Kidney tubule cell (primary cell): ENCODE data around the gene ATXN7L1.

Experiments used
- DNase-seq: peaks from one replicate; pipeline ENCODE4 v3.0.0-alpha.2; 2018; ENCODE audit warnings: low spot score

Gene ATXN7L1

GRCh38 chr7:105674200-105674920 is 202.0 kb downstream of the ATXN7L1 start:
- no peak for DNase-seq

DNA sequence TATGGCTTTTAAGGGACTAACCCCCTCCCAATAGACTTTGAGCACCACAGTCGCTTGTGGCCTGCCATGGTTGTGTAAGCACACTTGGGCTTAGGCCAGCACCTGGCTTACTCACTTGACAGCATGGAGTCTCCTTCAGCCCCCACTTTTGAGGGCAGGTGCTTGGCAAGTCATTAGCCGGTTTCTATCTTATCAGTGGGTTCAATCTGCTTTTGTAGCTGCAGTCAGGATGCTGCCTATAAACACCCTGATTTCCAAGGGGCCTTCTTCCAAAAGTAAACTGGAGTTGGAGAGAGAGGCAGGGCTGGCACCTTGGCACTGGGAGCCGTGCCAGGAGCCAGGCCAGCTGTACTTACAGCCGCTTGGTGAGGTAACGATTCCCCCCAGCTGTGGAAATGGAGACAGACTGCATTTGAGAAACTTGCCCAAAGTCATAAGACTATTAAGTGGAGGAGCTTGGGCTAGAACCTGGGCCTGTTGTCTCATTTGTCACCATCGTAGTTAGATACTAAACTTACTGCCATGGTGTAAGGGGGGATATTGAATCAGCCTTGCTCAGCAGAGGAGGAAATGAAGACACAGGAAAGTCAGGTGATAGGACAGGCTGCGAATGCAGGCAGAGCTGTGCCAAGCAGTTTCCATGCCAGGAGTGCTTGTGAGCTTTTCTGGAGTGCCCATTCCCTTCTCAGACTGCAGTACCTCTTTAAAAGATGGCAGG is 202.9 kb downstream of the ATXN7L1 start:
- peak; percentile 66 for DNase-seq

GRCh38 chr7:105672801-105673200 is 203.6 kb downstream of the ATXN7L1 start:
- DNase-seq, result no peak

DNA sequence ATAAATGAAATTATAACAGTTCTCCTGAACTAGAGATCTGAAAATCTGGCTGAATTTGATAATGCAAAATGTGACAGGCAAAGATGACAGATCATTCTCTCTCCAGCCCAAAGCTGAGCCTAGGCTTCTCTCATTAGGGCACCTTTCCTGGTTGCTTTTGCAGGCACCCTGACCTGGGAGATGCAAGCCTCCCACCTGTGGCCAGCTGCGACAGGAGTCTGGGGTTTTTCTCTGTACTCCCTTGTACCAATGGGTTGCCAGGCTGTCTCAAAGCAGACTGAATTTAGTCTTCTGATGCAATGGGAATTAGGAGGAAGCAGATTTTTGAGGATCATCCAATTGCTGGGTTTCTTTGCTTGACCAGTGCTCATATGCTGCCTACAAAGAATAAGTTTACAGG is 210.1 kb downstream of the ATXN7L1 start:
- DNase-seq, result no peak

DNA sequence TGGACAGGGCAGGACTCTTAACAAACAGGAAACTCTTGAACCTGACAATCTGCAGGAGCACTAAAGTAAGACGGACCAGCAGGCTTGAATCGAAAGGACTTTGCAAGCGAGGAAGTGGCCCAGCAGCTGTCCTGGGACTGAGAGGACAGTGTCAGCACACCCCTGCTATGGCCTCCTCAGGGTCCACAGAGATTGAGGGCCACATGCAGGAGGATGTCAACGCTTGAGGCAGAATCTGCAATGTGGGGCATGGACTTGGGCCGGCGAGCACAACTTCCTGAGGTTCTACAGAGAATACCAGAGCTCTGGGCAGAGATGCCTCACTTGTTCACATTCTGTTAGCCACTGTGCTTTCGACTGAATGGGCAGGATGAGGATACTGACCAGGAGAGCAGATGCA is 210.7 kb downstream of the ATXN7L1 start:
- DNase-seq, result no peak

GRCh38 chr7:105664816-105665525 is 211.4 kb downstream of the ATXN7L1 start:
- peak; percentile 82 for DNase-seq

GRCh38 chr7:105662998-105663397 is 213.4 kb downstream of the ATXN7L1 start:
- no peak for DNase-seq

DNA sequence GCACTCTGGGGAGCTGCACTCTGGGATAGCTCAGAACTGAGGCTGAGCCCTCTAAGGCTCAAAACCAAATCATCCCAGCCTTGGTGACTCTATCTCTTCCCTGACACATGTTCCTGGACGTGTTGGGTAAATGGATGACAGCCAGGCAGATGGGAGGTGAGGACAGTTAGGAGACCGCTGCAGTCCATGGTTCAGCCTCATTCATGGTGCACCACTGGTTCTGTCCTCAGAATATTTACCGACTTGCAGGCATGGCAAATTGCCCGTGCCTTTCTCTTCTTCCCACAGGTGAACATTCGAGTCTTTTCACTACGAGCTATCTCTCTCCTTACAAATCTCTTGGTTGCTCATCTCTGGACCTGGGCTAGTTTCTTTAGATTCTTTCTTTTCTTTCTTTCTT is 214.8 kb downstream of the ATXN7L1 start:
- DNase-seq, result no peak

- DNase-seq, result peak; percentile 52
Measured at GRCh38 chr7:105656922-105657521, 219.4 kb downstream of the ATXN7L1 start.

DNA sequence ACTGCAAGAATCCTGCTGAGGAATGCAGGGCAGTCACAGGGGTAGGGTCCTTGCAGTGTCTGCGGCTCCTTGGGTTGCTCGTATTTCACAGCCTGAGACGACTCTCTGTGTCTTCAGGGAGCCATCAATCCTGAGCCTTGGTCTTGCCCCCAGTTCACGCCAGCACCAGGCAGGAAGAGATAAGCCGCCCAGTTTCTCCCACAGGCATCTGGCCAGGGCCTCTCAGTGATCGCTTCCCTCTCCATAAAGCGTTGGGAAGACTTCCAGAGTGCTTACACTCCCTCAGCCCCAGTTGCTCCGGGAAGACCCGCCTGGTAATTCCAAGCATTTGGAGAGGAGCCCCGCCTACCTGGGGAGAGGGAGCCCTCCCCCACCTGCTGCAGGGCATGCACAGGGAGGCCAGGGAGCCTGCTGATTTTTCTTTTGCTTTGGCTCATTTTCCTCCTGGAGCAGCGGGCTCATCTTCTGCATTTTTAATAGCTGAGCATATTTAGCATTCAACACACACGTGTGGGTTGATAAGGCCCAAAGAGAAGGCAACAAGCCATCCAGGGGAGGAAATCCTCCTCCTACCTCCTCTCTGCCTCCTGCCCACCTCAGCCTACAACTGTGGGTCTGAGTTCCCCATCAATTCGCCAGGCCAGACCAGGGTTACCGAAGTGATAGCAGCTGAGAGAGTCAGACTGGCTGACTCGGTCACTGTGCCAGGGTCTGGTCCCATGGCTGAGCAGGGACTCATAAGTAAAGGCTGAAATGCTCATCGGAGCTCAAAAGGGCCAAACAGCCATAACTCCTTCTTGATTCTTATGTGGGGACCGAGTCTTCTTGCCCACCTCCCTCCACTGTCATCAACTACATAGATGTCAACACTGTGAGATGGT is 220.7 kb downstream of the ATXN7L1 start:
- DNase-seq, result no peak

DNA sequence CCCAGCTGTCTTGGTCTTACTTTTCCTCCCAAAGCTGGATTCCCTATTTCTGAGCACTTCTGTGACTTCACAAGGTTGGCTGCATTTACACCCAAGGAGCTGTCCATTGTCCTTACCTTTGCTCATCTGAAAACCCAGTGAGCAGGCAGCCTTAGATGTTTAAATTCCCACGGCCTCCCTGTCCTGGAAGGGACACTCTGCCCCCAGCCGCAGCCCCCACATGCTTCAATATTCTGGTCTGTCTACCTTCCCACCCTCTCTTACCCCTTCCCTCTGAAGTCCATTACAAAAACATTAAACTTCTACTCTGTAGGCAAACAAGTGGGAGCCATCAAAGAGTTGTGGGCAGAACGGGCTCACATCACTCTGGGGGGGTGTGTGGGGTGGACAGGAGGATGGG is 221.3 kb downstream of the ATXN7L1 start:
- DNase-seq, result peak; percentile 31

DNA sequence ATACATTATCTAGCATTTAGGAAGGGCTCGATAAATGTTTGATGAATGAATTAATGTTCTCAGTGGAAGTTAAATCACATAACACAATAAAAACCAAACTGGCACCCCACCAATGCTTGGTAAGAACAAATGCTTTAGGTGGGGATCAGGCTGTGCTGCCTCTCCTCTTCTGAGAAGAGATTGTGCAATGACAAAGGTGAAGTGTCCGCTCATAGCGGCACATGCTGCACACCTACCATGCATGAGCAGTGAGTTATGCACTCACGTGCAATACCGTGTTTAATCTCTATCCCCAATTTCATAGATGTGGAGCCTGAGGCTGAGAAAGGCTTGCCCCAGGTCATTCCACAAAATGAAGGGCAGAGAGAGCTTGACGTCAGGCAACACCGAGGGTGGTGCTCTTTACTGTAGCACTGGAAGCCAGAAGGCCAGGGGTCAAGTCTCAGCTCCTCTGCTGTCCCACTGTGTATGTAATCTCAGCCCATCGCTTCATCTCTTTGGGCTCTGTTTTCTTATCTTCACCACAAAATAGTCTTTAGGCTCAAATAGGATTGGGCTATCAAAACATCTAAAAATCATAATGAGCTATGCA is 222.2 kb downstream of the ATXN7L1 start:
- DNase-seq, result no peak

DNA sequence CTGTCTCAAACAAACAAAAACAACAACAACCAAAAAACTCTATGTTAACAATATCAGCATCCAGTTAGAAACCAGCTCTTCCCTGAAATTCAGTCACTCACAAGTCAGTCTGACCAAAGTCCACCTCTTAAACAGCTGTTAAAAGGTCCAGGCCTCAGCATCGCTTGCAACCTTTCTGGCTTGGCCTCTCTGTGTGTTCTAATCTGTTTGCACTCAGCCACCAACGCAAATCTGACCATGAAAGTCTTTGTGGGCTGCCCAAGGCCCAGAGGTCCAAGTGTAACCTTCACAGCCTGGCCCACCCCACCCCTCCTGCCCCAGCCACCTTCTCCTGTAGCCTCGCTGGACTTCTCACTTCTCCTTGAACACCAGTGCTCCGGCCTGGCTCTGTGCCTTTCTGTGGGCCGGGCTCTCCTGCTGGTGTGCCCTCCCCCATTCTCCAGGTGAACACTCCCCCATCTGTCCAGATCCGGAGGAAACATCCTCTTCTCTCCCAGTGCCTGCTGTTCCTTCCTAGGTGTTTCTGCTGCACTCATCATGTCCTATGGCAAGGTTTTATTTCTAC is 222.9 kb downstream of the ATXN7L1 start:
- DNase-seq, result no peak

GRCh38 chr7:105652359-105652993 is 223.9 kb downstream of the ATXN7L1 start:
- DNase-seq, result peak; percentile 68

DNA sequence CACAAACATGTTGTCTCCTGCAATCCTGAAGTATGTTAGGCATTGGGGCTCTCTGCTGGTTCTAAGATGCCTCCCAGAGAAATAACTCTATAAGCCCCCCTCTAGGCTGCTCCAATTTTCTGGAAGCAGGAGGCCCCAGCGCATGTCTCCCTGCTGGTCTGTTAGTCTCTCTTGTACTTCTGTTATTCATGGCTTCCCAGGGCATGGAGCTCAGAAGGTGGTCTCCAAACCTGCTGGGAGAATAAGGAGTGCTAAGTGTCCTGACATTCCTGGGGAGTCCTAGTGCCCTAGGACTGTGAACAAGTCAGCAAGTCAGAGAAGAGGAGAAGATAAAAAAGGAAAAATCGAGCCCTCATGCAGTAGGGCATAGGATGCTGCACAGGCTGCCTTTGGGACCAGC is 224.6 kb downstream of the ATXN7L1 start:
- DNase-seq, result no peak

GRCh38 chr7:105650382-105650970 is 225.9 kb downstream of the ATXN7L1 start:
- DNase-seq, result no peak

GRCh38 chr7:105649727-105650381 is 226.5 kb downstream of the ATXN7L1 start:
- DNase-seq, result peak; percentile 41

DNA sequence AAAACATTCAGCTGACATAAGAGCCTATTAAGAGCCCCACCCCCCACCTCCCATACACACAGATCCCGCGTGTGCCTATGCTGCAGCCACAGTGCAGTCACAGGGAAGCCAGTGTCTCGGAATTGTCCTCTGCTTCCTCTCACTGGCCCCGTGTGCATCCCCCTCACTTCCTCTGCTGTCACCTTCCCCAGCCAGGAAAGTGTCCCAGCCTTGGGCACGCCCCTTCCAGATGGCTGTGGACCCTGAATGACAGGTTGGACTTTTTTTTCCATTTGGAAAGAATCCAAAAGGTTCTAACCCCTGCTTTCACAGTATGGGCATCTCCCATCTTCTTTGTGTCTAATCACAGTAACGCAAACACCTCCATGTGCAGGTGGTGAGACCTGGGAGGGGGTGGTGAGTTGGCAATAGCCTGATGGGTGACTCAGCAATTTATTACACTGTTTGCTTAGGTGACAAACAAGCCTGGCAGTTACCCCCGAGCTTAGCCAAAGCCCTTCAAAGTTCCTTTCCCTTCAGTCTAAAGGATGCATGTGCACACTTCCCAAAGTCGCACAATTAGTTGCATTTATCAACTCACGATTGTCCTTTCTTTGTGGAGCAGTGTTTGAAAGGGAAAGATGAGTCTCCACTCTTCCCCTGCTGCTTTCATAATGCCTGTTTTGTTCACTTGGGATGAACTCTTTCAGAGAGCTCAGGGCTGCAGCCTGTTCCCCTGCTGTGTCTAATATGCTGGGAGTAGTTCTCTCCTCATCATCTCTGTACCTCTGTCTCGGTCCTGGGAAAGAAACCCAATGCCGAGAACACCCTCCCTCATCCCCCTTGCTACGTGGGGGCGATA is 227.6 kb downstream of the ATXN7L1 start:
- DNase-seq, result peak; percentile 75
